GM21367 (cell line): ENCODE measurements around the gene SRP14.

Source experiments
- ATAC-seq: cut with Tn5 transposase; IDR thresholded peaks from one replicate; pipeline ENCODE4 v1.9.1; 2021; ENCODE audit not compliant: unreplicated experiment

SRP14 gene

DNA sequence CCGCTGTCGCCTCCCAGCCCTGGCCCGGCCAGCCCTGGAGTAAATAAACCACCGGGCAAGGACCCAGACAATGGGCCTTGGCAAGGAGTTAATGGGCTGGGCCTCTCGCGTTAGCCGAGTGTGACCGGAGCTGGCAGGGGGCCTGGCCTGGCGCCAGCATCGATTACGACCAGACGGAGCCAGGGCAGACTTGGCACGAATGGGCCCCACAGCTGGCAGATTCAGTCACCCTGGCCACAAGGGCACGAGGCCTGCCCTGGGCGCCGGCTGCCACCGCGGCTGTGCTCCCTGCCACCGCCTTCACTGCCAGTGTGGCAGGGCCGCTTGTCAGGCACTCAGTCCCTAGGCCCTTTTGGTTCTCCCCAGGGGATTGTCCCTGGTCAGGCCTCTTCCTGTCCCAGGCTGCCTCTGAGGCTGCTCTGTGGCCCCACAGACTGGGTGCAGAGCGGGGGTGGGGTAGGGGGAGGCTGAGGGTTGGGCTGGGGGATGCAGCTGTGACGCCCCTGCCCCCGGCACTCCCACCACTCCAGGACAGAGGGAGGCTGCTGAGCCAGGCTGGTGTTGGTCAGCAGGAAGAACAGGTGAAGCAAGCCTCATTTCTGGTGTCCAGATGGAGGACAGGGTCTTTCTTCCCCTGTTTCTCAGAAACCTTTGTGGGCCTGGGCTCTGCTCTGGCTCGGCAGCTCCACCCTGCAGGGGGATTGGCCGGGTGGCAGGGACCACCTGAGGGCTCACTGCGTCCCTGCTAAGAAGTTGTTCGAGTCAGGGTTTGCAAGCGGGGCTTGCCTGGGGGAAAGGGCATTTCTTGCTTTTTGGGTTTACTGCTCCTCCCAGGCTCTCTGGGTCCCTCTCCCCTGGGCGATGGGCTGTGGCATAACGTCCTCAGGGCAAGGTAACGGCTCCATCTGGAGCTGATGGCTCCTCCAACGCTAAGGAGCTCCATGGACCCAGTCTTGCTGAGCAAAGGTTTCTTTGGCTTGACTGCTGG is 30.5 kb upstream of the SRP14 start:
- ATAC-seq = peak; percentile 41

DNA sequence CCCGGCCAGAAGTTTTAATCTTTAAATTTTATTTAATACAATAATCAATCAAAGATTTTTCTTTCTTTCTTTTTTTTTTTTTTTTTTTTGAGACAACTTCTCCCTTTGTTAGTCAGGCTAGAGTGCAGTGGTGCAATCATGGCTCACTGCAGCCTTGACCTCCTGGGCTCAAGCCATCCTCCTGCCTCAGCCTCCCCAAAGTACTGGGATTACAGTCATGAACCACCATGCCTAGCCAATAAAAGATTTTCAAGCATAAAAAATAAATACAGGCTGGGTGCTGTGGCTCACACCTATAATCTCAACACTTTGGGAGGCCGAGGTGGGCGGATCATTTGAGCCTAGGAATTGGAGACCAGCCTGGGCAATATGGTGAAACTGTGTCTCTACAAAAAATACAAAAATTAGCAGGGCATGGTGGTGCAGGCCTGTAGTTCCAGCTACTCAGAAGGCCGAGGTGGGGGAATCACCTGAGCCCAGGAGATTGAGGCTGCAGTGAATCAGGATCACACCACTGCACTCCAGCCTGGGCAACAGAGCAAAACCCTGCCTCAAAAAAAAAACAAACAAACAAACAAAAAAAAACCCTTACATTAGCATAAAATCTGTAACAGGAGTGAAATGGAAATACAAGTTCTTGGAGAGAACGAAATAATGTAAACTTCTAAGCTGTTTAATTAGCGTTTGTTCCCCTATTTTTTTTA is 29.1 kb upstream of the SRP14 start:
- no peak for ATAC-seq

DNA sequence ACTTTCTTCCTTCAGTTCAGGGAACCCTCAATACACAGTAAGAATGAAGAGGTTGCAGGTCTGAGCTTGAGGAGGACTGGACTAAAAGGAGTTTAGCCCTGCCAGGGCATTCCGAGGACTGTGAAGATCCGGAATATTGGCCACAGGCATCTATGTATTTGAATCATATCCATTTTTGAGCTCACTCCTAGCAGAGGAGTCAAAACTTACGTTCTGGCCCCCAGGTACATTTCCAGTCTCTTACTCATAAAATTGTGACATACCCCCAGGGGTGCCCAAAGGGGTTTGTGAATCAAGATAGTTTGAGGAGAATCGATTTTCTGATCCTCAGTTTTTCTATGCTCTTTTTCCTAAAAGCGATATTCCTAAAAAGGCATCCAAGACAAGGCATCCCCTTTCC is 27.6 kb upstream of the SRP14 start:
- no peak for ATAC-seq

DNA sequence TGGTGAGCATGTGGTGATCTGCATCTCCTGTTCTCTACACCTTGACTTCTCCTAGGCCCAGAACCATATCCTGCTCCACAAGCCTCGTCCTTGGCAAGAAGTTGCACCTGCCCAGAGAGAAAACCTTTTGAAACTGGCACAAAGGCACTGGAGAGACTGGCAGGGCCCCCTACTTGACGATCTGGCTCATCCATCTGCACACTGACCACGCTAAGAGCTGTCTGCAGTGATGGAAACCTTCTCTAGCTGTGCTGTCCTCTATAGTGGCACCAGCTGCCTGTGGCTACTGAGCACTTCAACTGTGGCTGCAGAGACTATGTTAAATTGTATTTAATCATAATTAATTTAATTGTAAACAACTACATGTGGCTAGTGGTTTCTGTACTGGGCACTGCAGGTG is 26.2 kb upstream of the SRP14 start:
- ATAC-seq = no peak

DNA sequence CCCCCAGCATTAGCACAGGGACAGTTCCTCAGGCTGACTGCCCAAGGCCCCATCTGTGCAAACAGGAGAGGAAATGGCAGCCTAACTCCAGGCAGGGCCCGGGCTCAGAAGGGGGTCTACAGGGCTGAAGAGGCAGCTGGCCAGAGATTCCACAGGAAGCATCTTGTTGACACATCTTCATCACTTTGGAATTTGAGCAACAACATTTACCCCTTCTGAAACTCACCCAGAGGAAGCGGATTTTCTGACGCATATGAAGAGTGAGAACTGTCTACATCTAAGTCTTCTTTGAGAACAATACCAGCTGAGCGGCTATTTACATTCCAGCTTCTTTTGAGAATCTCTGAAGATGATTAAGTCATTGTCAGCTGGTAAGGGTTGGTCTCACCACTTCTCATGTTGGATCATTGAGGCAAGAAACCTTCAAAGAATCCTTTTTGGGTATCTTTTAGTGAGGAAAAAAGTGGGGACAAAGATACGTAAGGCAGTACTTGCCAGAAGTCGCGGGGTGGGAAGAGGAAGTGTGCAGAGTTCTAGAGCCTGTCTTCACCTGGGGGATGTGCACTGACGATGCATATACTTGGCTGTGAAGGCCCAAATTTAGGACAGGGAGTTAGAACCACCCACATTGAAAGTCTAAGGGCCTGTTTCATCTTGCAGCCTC is 25.4 kb upstream of the SRP14 start:
- peak; percentile 44 for ATAC-seq

DNA sequence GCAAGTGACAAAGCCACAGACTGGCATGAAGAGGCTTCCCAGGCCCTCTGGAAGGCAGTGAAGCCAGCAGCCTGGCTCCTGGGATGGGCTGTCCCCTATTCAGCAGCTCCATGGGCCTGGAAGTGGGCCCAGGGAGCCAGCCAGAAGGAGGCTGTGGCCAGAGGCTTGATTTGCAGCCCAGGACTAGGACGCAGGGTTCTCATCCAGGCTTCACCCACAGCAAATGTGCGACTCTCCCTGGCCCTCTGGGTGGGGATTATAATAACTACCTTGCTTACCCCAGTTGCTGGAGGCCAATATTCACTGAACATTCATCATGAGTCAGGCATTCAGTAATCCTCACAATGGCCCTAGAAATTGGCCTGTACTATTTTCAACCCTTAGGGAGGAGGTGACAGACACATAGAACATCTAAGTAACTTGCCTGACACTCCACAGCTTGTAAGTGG is 24.6 kb upstream of the SRP14 start:
- ATAC-seq = no peak

- ATAC-seq = no peak
Measured at GRCh38 chr15:40062816-40063562, 24.0 kb upstream of the SRP14 start.

- no peak for ATAC-seq
Measured at GRCh38 chr15:40061212-40061901, 22.4 kb upstream of the SRP14 start.

DNA sequence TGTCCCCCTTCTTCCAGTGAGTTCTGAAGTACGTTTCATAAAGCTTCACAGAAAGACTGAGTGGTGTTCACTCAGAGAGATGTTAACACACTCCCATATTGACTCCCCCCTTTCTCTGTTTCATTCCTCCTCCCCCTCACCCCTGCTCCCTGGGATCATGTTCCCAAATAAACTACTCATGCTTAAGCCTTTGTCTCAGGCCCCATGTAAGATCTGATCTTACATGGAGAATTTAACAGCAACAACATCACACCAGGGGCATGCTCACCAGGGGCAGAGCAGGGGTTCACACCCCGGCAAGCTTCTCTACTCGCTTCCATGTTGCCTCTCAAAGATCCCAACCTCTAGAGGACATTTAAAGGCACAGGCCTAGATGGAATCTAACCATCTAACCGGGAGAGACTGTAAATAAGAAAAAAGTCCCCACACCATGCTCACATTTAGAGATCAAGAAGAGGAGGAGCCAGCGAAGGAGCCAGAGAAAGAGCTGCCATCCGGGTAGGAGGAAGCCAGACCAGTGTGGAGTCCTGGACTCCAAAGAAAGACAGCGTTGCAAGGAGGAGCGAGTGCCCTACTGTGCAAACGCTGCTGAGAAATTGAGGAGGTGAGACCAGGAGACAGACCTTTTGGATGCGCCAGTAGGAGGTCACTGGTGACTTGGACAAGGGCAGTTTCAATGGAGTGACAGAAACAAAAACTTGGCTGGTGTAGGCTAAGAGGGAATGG is 21.4 kb upstream of the SRP14 start:
- ATAC-seq = no peak

DNA sequence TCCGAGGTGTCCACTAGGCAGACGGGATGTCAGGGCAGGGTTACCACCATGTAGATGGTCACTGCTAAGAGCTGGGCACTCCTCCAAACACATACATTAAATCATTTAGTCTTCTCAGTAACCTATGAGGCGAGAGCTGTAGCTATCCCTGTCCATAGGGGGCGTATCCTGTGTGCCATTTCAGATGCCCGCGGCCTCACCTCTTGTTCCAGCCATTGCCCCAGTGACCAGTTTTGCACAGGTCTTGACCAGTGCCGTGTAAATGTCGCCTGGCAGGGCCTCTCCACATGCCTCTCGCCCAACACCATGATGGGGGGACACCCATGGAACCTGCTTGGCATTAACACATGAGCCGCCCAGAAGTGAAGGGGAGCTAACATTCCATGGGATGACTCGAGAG is 20.8 kb upstream of the SRP14 start:
- ATAC-seq = no peak

DNA sequence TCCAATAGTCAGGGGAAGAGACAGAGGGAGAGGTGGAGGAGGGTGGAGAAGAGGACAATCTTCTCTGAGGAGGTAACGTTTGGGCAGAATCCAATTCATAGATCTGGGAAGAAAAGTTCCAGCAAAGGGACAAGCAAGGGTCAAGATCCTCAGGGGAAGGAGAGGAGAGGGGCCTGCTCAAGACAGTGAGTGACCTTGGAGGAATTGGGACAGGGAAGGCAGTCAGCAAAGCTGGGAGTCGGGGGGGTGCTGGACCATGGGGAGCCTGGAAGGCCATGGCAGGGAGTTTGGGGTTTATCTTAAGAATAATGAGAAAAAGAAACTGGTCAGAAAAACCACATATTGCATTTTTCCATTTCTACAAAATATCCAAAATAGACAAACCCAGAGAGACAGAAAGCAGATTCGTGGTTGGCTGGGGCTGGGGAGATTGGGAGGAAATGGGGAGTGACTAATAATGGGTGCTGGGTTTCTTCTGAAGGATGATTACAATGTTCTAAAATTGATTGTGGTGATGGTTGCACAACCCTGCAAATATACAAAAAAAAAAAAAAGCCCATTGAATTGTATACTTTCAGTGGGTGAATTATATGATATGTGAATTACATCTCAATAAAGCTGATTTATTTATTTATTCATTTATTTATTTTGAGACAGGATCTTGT is 19.6 kb upstream of the SRP14 start:
- ATAC-seq = no peak

DNA sequence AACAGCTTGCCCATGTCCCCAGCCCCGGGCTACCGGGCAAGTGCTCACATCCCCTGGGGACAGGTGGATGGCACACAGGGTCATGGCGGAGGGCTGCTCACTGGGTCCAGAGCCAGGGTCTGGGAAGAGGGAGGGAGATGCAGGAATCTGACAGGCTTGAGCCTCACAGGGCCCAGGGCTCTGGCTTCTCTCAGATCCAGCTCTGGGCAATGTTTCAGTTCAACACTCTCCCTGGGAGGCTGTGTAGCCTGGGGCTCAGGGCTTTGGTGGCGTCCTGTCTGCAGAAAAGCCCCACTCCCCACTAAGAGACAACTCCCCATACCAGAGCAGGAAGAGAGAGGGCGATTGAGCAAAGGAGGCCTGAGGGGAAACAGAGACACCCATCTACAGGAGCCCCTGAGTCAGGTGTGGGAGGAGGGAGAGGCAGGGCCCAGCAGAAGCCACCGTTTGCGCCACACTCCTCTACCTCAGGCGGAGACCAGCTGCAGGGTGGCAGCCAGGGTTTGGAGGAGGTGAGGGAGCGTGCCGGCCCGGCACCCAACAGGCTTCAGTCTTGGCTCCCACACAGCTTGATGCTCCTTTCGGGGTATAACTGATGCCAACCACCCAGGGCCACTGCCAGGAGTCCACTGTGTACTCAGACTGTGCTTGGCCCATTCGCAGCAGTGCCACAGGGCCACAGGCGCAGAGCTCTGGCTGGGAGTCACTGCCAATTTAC is 16.8 kb upstream of the SRP14 start:
- ATAC-seq = no peak

GRCh38 chr15:40054855-40055575 is 16.0 kb upstream of the SRP14 start:
- ATAC-seq = peak; percentile 58

DNA sequence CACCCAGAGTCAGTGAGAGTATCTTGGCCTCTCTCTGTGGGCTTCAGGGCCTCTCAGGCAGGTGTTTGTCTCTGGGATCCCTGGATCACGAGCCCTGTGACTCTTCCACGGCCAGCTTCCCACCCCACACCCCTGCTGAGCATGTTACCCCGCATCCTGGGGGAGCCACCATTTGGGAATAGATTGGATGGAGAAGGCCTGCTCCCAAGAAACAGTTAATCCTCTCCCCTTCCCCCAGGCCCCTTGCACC is 15.5 kb upstream of the SRP14 start:
- ATAC-seq = peak; percentile 40

DNA sequence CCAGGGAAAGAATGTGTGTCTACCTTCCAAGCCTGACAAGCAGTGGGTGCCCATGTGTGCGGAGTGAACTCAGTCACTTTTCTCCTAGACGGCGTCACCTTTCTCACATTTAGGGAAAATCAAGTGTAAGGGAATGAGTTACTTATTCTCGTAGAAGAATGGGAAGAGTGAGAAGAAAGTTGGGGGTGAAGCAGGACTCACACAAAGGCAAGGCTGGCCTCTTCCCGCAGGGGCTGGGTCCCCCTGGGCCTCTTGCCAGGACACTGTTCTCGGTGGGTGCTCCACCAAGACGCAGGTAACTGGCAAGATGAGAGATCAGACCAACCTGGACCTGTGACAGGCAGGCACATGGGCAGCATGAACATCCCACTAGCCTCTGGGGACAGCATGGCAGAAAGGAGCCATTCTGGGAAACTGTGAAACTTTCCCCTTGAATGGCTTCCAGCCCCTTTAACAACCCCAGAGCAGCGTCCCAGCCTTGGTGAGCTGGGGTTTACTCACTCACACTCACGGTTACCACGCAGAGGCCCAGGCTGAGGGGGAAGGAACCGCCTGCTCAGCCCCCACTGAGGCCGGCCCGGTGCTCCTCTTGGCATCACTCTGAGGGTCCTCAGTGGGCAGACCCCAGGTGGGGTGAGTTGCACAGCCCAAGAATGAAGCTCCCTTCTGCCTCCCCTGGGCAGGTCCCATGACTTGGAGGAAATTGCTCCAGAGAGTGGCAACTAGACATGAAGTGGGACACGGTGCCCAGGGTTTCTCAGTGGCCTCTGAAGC is 15.0 kb upstream of the SRP14 start:
- peak; percentile 24 for ATAC-seq

DNA sequence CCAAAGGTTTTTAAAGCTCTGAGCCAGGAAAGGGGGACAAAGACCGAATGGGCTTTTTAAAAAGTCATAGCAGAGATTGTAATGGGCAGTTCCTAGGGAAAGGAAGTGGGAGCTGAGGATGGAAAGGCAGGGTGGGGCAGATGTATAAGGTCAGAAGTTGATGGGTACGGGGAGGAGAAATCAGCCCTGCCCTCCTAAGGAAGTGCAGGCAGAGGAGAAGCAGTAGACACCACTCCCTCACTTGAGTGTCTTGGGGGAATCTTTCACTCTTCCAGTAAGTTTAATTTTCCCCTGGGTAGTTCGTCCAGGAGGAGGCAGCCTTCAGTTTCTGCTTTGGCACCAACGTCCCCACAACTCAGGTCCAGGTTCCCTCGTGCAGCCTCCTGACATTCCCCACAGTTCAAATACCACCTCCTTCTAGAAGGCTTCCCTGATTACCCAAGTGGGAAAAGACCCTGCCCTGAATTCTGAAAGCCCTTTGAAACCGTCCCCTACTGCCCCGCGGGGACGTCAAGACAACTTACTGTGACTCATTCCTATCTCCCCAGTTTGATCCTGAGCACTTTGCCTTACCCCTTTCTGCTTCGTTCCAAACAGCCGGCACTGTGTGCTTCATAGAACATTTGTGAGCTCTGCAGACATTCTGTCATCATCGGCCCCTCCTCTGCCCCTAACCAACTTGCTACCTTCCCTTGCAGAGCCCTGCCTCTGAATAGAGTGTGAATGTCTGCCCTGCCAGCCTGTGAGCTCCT is 14.3 kb upstream of the SRP14 start:
- ATAC-seq = no peak

- no peak for ATAC-seq
Measured at GRCh38 chr15:40052604-40053003, 13.6 kb upstream of the SRP14 start.
